Measurements from ENCODE around the gene NTM. TPM values are rescaled to one million over a fixed set of nuclear protein-coding genes. Genes with fewer than 3 reads are reported as not detected.

The NTM gene
- polyA plus RNA-seq, 1 donor from 2014 or later, result 39.4 TPM

GRCh38 chr11:131756479-131757110, 386.2 kb downstream of the NTM start:
- Histone ChIP-seq H3K27me3 (ENCODE audit: insufficient read depth, low read depth, low read length) (no peaks in the 10 kb centered on the region), H2AFZ (ENCODE audit: low read depth, low read length) (no peak overlapping the region), H3F3A (ENCODE audit: insufficient read depth, low read length, poor library complexity, severe bottlenecking) (no peaks in the 10 kb centered on the region), H3K4me3 (ENCODE audit: low read length) (no peak overlapping the region), H3K9me2 (ENCODE audit: insufficient read depth, low read length) (no peaks in the 10 kb centered on the region), H3K36me3 (ENCODE audit: insufficient read depth, low read length) (no peaks in the 10 kb centered on the region), H3K79me2 (replicated peaks; ENCODE audit: insufficient read depth, low read length) (no peaks in the 10 kb centered on the region), H3K4me2 (ENCODE audit: low read length) (no peak overlapping the region), H4K20me1 (ENCODE audit: insufficient read depth) (no peaks in the 10 kb centered on the region), H3K9me3 (ENCODE audit: low read length) (no peaks in the 10 kb centered on the region), H3K27ac (ENCODE audit: low read length) (no peak overlapping the region), H3K9ac (ENCODE audit: low read length) (no peak overlapping the region)
- TF ChIP-seq REST (IDR thresholded peaks at IDR 0.05; ENCODE audit: borderline replicate concordance) (no peak), CTCF (IDR thresholded peaks at IDR 0.05; ENCODE audit: poor library complexity, severe bottlenecking) (no peak), MXI1 (conservative IDR thresholded peaks at IDR 0.05; ENCODE audit: poor library complexity, severe bottlenecking) (no peak), TAF1 (IDR thresholded peaks at IDR 0.05; ENCODE audit: low read depth) (no peak), SMC3 (conservative IDR thresholded peaks at IDR 0.05; ENCODE audit: poor library complexity) (no peak), EZH2 (IDR thresholded peaks at IDR 0.05; ENCODE audit: borderline replicate concordance, insufficient read depth, low read length, poor library complexity, severe bottlenecking) (no peak), RAD21 (conservative IDR thresholded peaks at IDR 0.05) (no peak), POLR2AphosphoS5 (IDR thresholded peaks at IDR 0.05) (no peak)

- no peak for TF ChIP-seq RAD21 (conservative IDR thresholded peaks at IDR 0.05)
Measured at GRCh38 chr11:131758726-131759125, 388.3 kb downstream of the NTM start.

GRCh38 chr11:131759140-131759539, 388.7 kb downstream of the NTM start:
- Histone ChIP-seq H3K9ac (ENCODE audit: low read length) (no peak overlapping the region), H3K79me2 (replicated peaks; ENCODE audit: insufficient read depth, low read length) (no peaks in the 10 kb centered on the region), H3K27me3 (ENCODE audit: insufficient read depth, low read depth, low read length) (no peaks in the 10 kb centered on the region), H3K9me2 (ENCODE audit: insufficient read depth, low read length) (no peaks in the 10 kb centered on the region), H3F3A (ENCODE audit: insufficient read depth, low read length, poor library complexity, severe bottlenecking) (no peaks in the 10 kb centered on the region), H3K4me2 (ENCODE audit: low read length) (no peak overlapping the region), H3K36me3 (ENCODE audit: insufficient read depth, low read length) (no peaks in the 10 kb centered on the region), H3K4me3 (ENCODE audit: low read length) (no peak overlapping the region), H3K9me3 (ENCODE audit: low read length) (no peaks in the 10 kb centered on the region), H4K20me1 (ENCODE audit: insufficient read depth) (no peaks in the 10 kb centered on the region), H2AFZ (ENCODE audit: low read depth, low read length) (no peak overlapping the region), H3K27ac (ENCODE audit: low read length) (no peak overlapping the region)
- TF ChIP-seq POLR2AphosphoS5 (IDR thresholded peaks at IDR 0.05) (no peak), REST (IDR thresholded peaks at IDR 0.05; ENCODE audit: borderline replicate concordance) (no peak), CTCF (IDR thresholded peaks at IDR 0.05; ENCODE audit: poor library complexity, severe bottlenecking) (no peak), SMC3 (conservative IDR thresholded peaks at IDR 0.05; ENCODE audit: poor library complexity) (no peak), TAF1 (IDR thresholded peaks at IDR 0.05; ENCODE audit: low read depth) (no peak), MXI1 (conservative IDR thresholded peaks at IDR 0.05; ENCODE audit: poor library complexity, severe bottlenecking) (no peak), RAD21 (conservative IDR thresholded peaks at IDR 0.05) (no peak), EZH2 (IDR thresholded peaks at IDR 0.05; ENCODE audit: borderline replicate concordance, insufficient read depth, low read length, poor library complexity, severe bottlenecking) (no peak), EP300 (conservative IDR thresholded peaks at IDR 0.05; ENCODE audit: poor library complexity, severe bottlenecking) (no peak)

More at GRCh38 chr11:131758726-131759125, 388.3 kb downstream of the NTM start:
- no peaks in the 10 kb centered on the region for H4K20me1 ChIP-seq (ENCODE audit: insufficient read depth)
- H3K27ac ChIP-seq (ENCODE audit: low read length), result no peak overlapping the region
- H3K27me3 ChIP-seq (ENCODE audit: insufficient read depth, low read depth, low read length), result no peaks in the 10 kb centered on the region
- no peak overlapping the region for H3K9ac ChIP-seq (ENCODE audit: low read length)
- no peak overlapping the region for H3K4me2 ChIP-seq (ENCODE audit: low read length)
- H3K36me3 ChIP-seq (ENCODE audit: insufficient read depth, low read length), result no peaks in the 10 kb centered on the region
- H3K9me3 ChIP-seq (ENCODE audit: low read length), result no peaks in the 10 kb centered on the region
- H3K79me2 ChIP-seq (replicated peaks; ENCODE audit: insufficient read depth, low read length), result no peaks in the 10 kb centered on the region
- H3K4me3 ChIP-seq (ENCODE audit: low read length), result no peak overlapping the region
- no peaks in the 10 kb centered on the region for H3K9me2 ChIP-seq (ENCODE audit: insufficient read depth, low read length)
- no peaks in the 10 kb centered on the region for H3F3A ChIP-seq (ENCODE audit: insufficient read depth, low read length, poor library complexity, severe bottlenecking)
- H2AFZ ChIP-seq (ENCODE audit: low read depth, low read length), result no peak overlapping the region

Data from neural cell (in vitro differentiated cells).